Activated naive CD4-positive, alpha-beta T cell treated with anti-CD3 and anti-CD28 coated beads, Interleukin-2, amount 50 U/mL, for 72 hours (primary cell): Measurements from ENCODE around the gene AGAP1. TPM values are rescaled to one million over a fixed set of nuclear protein-coding genes. Genes with fewer than 3 reads are reported as not detected.

Experiments
- ATAC-seq, 2 donors: fragments of 150-1000 bp; cut with Tn5 transposase; 2 replicates each; pipeline ENCODE4 v1.10.0; 2021; ENCODE audit warnings: mild to moderate bottlenecking in 2 of 2, moderate library complexity in 2 of 2
- DNase-seq, 2 donors: peaks; one replicate each; pipeline ENCODE4 v3.0.0; 2021 to 2022; ENCODE audit warnings: low spot score in 2 of 2
- H3K27ac Mint-ChIP-seq, 2 donors: one replicate each; pipeline ENCODE4 v1.8.0; 2022; ENCODE audit warnings: mild to moderate bottlenecking in 2 of 2, mixed read lengths in 2 of 2
- H3K36me3 Mint-ChIP-seq, 2 donors: one replicate each; pipeline ENCODE4 v1.8.0; 2022; ENCODE audit warnings: mixed read lengths in 2 of 2
- H3K9me3 Mint-ChIP-seq, 2 donors: one replicate each; pipeline ENCODE4 v1.8.0; 2022; ENCODE audit warnings: mixed read lengths in 2 of 2
- total RNA-seq, 2 donors: library from RNA; stranded (reverse); gene quantifications; one replicate each; pipeline ENCODE4 v1.2.3, GENCODE V29; 2022

Gene AGAP1
- total RNA-seq, 2 donors from 2014 or later, result 0.48 to 7.2 TPM

- DNase-seq (no peak), ATAC-seq (no peak)
- no peaks in the 10 kb centered on the region for H3K36me3 Mint-ChIP-seq
- H3K9me3 Mint-ChIP-seq, result peaks cover 0 to 5% of the 10 kb centered on the region in 2 donors
- H3K27ac Mint-ChIP-seq, result no peak overlapping the region
Measured at GRCh38 chr2:235626658-235627057, 132.8 kb downstream of the AGAP1 start.

- DNase-seq (no peak), ATAC-seq (no peak)
- Mint-ChIP-seq H3K36me3 (no peaks in the 10 kb centered on the region), H3K9me3 (peaks cover 0 to 5% of the 10 kb centered on the region in 2 donors), H3K27ac (no peak overlapping the region)
Measured at GRCh38 chr2:235627682-235628081, 133.8 kb downstream of the AGAP1 start.

- no peak for DNase-seq
- no peak for ATAC-seq
- Mint-ChIP-seq H3K36me3 (no peaks in the 10 kb centered on the region), H3K9me3 (no peaks in the 10 kb centered on the region), H3K27ac (no peak overlapping the region)
Measured at GRCh38 chr2:235630718-235631296, 137.0 kb downstream of the AGAP1 start.

- no peaks in the 10 kb centered on the region for H3K36me3 Mint-ChIP-seq
- no peak for ATAC-seq
- no peaks in the 10 kb centered on the region for H3K9me3 Mint-ChIP-seq
- no peak overlapping the region for H3K27ac Mint-ChIP-seq
- no peak for DNase-seq
Measured at GRCh38 chr2:235634435-235635158, 140.8 kb downstream of the AGAP1 start.

GRCh38 chr2:235636546-235636945 lies 142.7 kb downstream of the AGAP1 start:
- no peaks in the 10 kb centered on the region for H3K36me3 Mint-ChIP-seq
- DNase-seq (no peak), ATAC-seq (no peak)
- no peaks in the 10 kb centered on the region for H3K9me3 Mint-ChIP-seq
- H3K27ac Mint-ChIP-seq, result no peak overlapping the region

GRCh38 chr2:235637896-235638295 lies 144.1 kb downstream of the AGAP1 start:
- Mint-ChIP-seq H3K9me3 (no peaks in the 10 kb centered on the region), H3K36me3 (no peaks in the 10 kb centered on the region)
- no peak for DNase-seq

GRCh38 chr2:235638541-235639427 lies 144.9 kb downstream of the AGAP1 start:
- no peaks in the 10 kb centered on the region for H3K9me3 Mint-ChIP-seq
- H3K36me3 Mint-ChIP-seq, result no peaks in the 10 kb centered on the region
- ATAC-seq (no peak), DNase-seq (no peak)
- no peak overlapping the region for H3K27ac Mint-ChIP-seq

More at GRCh38 chr2:235637896-235638295, 144.1 kb downstream of the AGAP1 start:
- H3K27ac Mint-ChIP-seq, result no peak overlapping the region
- ATAC-seq, result no peak

- DNase-seq, result no peak
- H3K27ac Mint-ChIP-seq, result no peak overlapping the region
- H3K9me3 Mint-ChIP-seq, result no peaks in the 10 kb centered on the region
- H3K36me3 Mint-ChIP-seq, result no peaks in the 10 kb centered on the region
- no peak for ATAC-seq
Measured at GRCh38 chr2:235639428-235639773, 145.6 kb downstream of the AGAP1 start.

GRCh38 chr2:235639885-235640284 lies 146.0 kb downstream of the AGAP1 start:
- DNase-seq, result no peak
- no peak for ATAC-seq
- no peaks in the 10 kb centered on the region for H3K9me3 Mint-ChIP-seq
- H3K36me3 Mint-ChIP-seq, result no peaks in the 10 kb centered on the region
- no peak overlapping the region for H3K27ac Mint-ChIP-seq

- DNase-seq (no peak), ATAC-seq (no peak)
- H3K36me3 Mint-ChIP-seq, result no peaks in the 10 kb centered on the region
- H3K27ac Mint-ChIP-seq, result no peak overlapping the region
- H3K9me3 Mint-ChIP-seq, result no peaks in the 10 kb centered on the region
Measured at GRCh38 chr2:235640377-235640776, 146.5 kb downstream of the AGAP1 start.

GRCh38 chr2:235640926-235641723 lies 147.3 kb downstream of the AGAP1 start:
- ATAC-seq (no peak), DNase-seq (no peak)
- Mint-ChIP-seq H3K27ac (no peak overlapping the region), H3K9me3 (no peaks in the 10 kb centered on the region), H3K36me3 (no peaks in the 10 kb centered on the region)

GRCh38 chr2:235641956-235642355 lies 148.1 kb downstream of the AGAP1 start:
- ATAC-seq (no peak), DNase-seq (no peak)
- H3K36me3 Mint-ChIP-seq, result no peaks in the 10 kb centered on the region
- H3K9me3 Mint-ChIP-seq, result no peaks in the 10 kb centered on the region
- no peak overlapping the region for H3K27ac Mint-ChIP-seq

GRCh38 chr2:235642446-235643098 lies 148.7 kb downstream of the AGAP1 start:
- no peak for DNase-seq

GRCh38 chr2:235643680-235644511 lies 150.1 kb downstream of the AGAP1 start:
- ATAC-seq, result no peak
- no peaks in the 10 kb centered on the region for H3K9me3 Mint-ChIP-seq
- no peak overlapping the region for H3K27ac Mint-ChIP-seq
- DNase-seq, result no peak
- H3K36me3 Mint-ChIP-seq, result no peaks in the 10 kb centered on the region

More at GRCh38 chr2:235642446-235643098, 148.7 kb downstream of the AGAP1 start:
- Mint-ChIP-seq H3K9me3 (no peaks in the 10 kb centered on the region), H3K36me3 (no peaks in the 10 kb centered on the region), H3K27ac (no peak overlapping the region)
- ATAC-seq, result no peak

- ATAC-seq (no peak), DNase-seq (no peak)
- no peak overlapping the region for H3K27ac Mint-ChIP-seq
- no peaks in the 10 kb centered on the region for H3K9me3 Mint-ChIP-seq
- no peaks in the 10 kb centered on the region for H3K36me3 Mint-ChIP-seq
Measured at GRCh38 chr2:235647264-235647663, 153.4 kb downstream of the AGAP1 start.
